T47D (cell line): Measurements from ENCODE around the gene INPP4A.

Source experiments
- DNase-seq, 2 experiments: peaks; one replicate each; pipeline versions ENCODE4 v3.0.0 to v3.0.0-alpha.2; 2011 to 2012; ENCODE audit warnings: low read depth in 1 of 2, low spot score in 1 of 2
- JUND ChIP-seq: IDR thresholded peaks from 2 replicates; pipeline ENCODE4 v1.6.1; 2012; ENCODE audit warnings: low read depth
- in situ Hi-C: cut with HindIII; loops from 2 replicates; pipeline ENCODE4 v1.10.0; 2016; ENCODE audit warnings: low sequenced_read_pairs, low pct_unique_long_range_greater_than_20kb

Gene INPP4A

DNA sequence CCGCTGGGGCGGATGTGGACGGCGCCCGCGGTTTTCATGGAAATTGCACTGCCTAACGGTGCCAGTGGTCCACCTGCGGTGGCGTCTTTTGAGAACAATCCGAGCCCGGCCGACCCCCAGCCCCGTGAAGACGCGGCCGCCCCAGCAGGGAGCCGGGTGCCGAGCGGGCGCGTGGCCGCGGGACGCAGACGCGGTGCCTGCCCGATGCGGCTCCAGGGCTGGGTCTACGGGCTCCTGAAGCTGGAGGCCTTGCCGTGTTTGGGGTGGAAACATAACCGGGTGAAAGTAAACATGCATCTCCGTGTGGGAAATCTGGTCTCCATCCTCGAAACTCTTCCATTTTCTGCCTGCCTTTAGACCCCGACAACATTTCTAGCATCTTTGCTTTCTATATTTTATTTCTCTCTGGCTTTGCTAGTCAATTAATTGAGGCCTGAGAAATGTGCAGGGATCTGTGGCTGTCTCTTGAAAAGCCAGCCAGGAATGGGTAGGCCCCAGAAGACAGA is 572 bp downstream of the INPP4A start:
- in situ Hi-C loops, result no loop called here
- TF ChIP-seq JUND, result no peak
- no peak for DNase-seq

DNA sequence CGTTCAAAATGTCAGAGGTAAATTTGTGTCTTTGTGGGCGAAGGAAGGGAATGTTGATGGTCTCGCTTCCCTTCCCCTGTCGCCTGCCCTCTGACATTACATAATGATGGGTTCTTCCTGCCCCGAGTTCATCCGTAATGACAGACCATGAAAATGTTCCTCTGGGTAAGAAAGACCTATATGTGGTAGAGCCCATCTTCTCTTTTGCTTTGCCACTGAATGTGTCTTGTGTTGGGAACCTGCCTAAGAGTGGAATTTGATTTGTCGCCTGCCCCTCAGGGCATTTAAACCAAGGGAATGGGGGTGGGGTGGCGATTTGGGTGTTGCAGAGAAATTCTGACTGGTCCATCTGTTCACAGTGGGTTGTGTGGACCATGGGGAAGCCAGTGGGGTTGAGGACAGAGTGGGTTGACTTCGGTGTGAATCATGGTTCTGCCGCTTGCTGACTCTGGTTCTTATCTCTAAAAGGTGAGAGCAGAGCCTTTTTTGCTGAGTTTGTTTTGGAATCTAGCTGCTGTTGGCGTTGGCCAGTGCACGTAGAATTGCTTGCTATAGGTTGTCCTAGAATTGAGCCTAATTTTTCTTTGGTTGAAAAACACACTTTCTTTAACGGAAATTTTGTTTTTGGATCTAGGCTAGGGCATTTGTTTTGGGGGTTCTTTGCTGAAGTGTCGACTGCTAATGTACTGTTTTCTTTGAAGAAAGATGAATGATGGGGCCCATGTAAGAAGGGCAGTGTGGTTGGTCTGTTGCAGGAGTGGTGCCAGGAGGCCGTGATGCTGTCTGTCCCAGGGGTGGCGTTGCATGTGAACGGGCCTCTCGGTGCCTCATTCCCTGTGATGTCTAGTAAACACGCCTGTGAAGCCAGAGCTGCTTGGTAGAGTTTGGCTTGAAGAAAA is 1.3 kb downstream of the INPP4A start:
- in situ Hi-C loops, result no loop called here

DNA sequence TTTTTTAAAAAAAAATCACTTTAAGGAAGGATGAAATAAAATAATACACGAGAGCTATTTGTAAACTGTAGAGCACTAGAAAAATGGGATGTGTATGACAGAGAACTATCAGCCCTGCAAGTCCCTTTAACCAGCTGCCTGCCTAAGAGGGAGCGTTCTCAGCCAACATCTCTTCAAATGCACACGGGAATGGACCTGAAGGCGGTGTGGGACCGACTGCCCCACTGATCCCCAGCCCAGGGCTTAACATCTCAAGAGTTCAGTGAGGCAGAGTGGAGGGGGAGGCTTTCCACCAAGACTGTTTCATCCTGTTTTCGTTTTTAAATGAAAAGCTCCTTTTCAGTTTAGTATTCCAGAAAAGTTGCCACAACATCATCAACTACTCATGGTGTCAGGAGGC is 2.2 kb downstream of the INPP4A start:
- in situ Hi-C loops, result no loop called here
- TF ChIP-seq JUND, result no peak
- no peak for DNase-seq

More for the DNA sequence above, 1.3 kb downstream of the INPP4A start:
- DNase-seq, result no peak
- no peak for TF ChIP-seq JUND

DNA sequence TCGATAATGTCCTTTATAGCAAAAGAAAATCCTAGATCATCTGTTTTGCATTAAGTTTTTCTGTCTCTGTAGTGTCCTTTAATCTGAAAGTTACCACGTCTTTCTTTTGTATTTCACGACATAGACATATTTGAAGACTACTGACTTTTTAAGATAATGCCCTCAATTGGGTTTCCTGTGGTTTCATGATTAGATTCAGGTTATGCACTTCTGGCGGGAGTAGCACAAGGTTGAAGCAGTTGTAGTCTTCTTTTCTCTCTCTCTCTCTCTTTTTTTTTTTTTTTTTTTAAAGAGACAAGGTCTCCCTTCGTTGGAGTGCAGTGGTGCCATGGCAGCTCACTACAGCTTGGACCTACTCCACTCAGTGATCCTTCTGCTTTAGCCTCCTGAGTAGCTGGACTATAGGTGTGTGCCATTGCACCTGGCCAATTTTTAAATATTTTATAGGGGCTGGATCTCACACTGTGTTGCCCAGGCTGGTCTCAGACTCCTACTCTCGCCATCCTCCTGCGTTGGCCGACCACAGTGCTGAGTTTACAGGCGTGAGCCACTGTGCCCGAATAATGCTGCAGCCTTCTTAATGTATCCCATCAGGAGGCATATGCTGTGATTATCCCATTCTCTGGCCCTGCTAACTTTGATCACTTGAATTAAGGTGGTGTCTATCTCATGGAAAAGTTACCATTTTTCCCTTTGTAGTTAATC is 3.9 kb downstream of the INPP4A start:
- in situ Hi-C loops, result no loop called here
- TF ChIP-seq JUND, result no peak
- DNase-seq, result no peak

DNA sequence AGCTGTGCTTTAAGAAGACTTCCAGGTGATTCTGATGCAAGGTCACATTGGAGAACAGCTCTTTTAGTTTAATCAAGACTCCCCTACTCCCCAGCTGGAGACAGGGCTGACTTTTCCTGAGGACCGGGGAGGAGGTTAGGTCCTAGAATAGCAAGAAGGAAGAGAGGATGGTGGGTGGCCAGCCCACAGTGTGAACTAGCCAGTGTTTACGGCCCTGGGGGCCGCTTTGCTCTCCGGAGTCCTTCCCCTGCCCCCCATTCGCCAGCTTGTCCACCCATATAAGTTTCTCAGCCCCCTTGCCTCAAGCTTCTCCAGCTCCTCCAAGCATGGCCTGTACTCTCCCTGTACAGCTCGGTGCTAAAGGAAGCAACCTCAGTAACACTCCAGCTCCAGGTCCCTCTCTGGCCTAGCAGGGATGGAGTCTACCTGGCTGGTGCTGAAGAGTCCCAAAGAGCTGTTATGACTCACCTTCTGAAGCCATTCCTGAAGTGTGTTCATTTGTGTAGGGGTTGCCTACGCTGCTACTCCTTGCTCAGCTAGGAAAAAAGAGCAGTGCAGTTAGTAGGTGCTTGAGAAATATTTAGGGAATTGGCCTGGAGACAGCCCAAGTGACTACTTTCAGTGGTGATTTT is 7.9 kb downstream of the INPP4A start:
- DNase-seq, result no peak
- in situ Hi-C loops, result no loop called here
- no peak for TF ChIP-seq JUND

DNA sequence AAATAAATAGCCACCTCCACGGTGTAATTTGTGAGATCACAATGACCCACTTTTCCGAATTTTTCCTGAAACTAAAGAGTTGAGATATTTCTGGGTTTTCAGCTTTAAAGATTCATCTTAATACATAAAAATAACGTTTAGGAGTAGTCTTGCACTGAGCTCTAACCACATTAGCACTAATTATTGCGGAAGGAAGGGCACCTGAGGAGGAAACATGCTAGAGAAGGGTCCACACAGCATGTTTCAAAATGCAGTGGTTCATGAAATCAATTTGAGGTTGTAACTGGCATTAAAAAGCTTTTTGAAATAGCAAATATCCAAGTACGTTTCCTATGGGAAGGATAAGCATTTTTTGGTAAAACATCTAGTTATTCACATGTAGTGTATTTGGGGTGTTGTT is 8.4 kb downstream of the INPP4A start:
- no peak for TF ChIP-seq JUND
- DNase-seq, result no peak
- in situ Hi-C loops, result no loop called here

DNA sequence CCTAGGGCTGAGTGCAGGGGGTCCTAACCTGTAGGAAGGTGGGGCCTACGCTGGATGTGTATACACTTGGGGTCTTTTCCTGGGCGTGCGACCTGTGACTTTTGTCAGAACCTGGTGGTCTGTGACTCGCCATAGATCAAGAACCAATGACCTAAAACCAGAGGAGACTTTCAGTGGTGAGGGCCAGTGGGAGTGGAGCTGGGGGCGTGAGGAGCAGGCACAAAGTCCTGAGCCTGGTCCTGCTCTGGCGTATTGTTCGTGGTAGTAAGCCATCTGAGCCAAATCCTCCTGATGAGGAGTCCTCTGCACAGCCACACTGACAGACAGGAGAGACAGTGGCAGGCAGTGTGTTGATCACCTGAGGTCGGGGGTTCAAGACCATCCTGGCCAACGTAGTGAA is 8.9 kb downstream of the INPP4A start:
- DNase-seq, result no peak
- in situ Hi-C loops, result no loop called here
- no peak for TF ChIP-seq JUND

DNA sequence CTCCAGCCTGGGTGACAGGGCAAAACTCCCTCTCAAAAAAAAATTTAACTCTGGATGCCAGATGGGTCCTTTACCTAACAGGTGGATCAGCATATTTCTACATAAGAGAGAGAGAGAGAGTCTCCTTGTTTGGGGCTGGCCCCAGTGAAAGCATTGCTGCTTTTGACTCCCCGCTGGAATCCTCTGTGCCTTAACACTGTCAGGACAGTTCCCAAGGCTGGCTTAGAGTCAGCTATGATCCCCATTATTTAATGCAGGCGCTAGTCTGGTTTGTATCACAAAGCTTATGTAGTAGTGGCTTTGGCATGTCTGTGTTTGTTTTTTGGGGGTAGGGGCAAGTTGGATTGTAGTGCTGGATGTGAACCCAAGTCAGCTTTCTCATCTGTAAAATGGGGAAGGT is 9.4 kb downstream of the INPP4A start:
- in situ Hi-C loops, result no loop called here
- no peak for TF ChIP-seq JUND

DNA sequence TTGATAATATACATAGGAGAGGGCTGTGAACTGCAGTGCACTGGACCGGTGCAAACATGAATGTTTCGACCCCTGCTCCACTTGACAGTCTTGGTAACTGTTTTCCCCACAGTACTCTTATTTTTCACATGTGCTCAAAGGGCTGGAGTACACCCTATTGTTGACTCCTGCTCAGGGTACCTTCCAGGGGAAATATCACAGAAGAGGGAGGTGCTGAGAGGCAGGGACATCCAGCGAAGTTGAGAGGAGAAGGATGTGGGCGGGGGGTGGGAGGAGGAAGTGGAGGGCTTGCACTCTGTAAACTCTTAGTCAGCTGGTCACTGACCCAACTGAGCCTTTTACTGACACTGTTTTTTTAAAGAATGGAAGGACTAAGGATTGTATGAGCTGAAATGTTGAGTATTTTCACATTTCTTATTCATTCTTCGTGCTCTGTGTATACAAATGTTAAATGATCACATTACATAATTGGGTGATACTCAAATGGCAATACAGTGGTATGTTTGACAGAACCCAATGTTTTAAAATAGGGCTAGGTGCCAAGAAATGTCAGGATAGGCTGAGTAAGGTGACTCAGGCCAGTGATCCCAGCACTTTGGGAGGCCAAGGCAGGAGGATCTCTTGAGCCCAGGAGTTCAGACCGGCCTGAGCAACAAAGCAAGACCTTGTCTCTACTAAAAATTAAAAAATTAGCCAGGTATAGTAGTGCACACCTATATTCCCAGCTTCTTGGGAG is 10.0 kb downstream of the INPP4A start:
- TF ChIP-seq JUND, result no peak
- no peak for DNase-seq
- in situ Hi-C loops, result no loop called here

More for the DNA sequence above, 9.4 kb downstream of the INPP4A start:
- no peak for DNase-seq

DNA sequence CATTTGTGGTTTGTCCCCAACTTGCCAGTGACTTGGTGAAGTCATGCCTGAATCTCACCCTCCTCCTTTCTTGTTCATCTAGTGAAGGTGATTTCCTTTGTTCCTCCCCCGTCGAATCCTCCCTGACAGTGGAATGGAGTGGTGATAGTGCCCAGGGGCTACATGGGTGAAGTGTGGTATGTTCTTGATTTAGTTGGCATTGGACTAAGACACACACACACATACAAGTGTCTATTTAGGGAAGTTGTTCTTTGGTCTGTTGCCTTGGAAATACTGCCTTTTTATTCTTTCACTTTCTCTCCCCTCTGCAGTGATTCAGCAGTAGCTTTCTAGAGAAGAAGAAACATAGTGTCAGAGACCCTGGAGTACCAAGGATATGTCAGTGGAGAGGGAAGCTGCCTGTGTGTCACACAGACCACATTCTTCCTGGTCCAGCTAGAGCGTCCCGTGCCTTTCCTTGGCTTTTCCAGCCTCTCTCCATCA is 10.9 kb downstream of the INPP4A start:
- in situ Hi-C loops, result no loop called here
- DNase-seq, result no peak
- TF ChIP-seq JUND, result no peak

DNA sequence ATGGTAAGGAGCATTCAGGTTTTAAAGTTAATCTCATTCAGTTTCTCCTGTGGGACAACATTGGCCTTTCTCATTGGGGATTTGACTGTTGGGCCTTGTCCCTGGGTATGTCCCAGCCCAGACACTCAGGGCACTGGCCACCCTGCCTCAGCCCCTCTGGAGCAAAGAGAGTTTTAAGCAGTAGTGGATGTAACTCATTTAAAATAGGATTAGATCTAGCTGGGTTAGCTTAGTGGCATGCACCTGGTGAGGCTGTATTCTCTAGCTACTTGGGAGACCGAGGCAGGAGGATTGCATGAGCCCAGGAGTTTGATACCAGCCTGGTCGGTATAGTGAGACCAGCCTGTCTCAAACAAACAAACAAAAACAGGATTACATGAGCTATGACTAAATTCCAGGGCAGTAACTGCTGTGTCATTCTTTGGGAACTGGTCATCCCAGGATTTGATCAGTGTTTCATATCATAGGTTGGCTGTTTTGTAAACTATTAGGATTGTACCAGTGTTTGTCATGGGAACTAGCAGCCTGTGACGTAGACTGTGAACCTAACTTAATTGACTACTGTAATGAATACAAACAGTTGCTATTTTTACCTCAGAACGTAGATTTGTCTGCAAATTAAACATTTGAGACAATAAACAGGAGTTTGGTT is 12.5 kb downstream of the INPP4A start:
- TF ChIP-seq JUND, result no peak
- in situ Hi-C loops, result no loop called here
- peak in 1 of 2 experiments; percentile 35 for DNase-seq
